ENCODE results near the gene GRHL1.
A peak's percentile ranks its signal among the peaks of the same experiment; 100 is the strongest.

Gene GRHL1

DNA sequence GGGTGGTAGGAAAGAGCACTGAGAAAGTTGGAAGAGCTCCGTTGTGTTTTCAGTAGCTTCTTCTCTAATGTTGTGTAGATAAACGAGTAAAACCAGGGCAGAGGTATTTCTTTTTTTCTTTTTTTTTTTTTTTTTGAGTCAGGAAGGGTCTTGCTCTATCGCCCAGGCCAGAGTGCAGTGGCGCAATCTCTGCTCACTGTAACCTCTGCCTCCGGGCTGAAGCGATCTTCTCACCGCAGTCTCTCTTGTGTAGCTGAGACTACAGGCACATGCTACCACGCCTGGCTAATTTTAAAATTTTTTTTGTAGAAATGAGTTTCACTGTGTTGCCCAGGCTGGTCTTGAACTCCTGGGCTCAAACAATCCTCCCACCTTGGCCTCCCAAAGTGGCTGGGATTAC is 6.6 kb downstream of the GRHL1 start:
- no peak for TF ChIP-seq CTCF (IDR thresholded peaks at IDR 0.05; ENCODE audit: low read depth, low read length)
- TF ChIP-seq EZH2phosphoT487 (IDR thresholded peaks at IDR 0.05; ENCODE audit: low read depth) = no peak
- peaks cover 9% of the 10 kb centered on the region; the same call in 1 of the 2 replicates for H3K27me3 ChIP-seq (ENCODE audit: low read depth, low read length)
- no peak overlapping the region for H3K4me2 ChIP-seq (ENCODE audit: low read length)
- H3K36me3 ChIP-seq (replicated peaks; ENCODE audit: low read depth, low read length) = no peaks in the 10 kb centered on the region
- H3K27ac ChIP-seq (ENCODE audit: low read length) = no peak overlapping the region
- no peak overlapping the region for H3K4me3 ChIP-seq (ENCODE audit: low read length)
- H3K4me1 ChIP-seq (ENCODE audit: low read length) = peaks cover under 1% of the 10 kb centered on the region; the same call in 1 of the 2 replicates
- no peak overlapping the region for H3K9ac ChIP-seq (ENCODE audit: low read length)
- H3K9me3 ChIP-seq (ENCODE audit: insufficient read depth, low read length) = no peaks in the 10 kb centered on the region
- no peak overlapping the region for H2AFZ ChIP-seq (ENCODE audit: low read depth, low read length)
- no peaks in the 10 kb centered on the region for H3K79me2 ChIP-seq (ENCODE audit: low read length)
- no peaks in the 10 kb centered on the region for H4K20me1 ChIP-seq (ENCODE audit: insufficient read depth, low read length)

- Histone ChIP-seq H3K27me3 (ENCODE audit: low read depth, low read length) (no peaks in the 10 kb centered on the region), H3K4me1 (ENCODE audit: low read length) (no peaks in the 10 kb centered on the region), H4K20me1 (ENCODE audit: insufficient read depth, low read length) (no peaks in the 10 kb centered on the region), H3K36me3 (replicated peaks; ENCODE audit: low read depth, low read length) (no peaks in the 10 kb centered on the region), H3K9me3 (ENCODE audit: insufficient read depth, low read length) (no peaks in the 10 kb centered on the region), H3K4me2 (ENCODE audit: low read length) (no peak overlapping the region), H3K27ac (ENCODE audit: low read length) (no peak overlapping the region), H3K9ac (ENCODE audit: low read length) (no peak overlapping the region), H3K79me2 (ENCODE audit: low read length) (no peaks in the 10 kb centered on the region), H2AFZ (ENCODE audit: low read depth, low read length) (no peak overlapping the region), H3K4me3 (ENCODE audit: low read length) (no peak overlapping the region)
- no peak for TF ChIP-seq CTCF (IDR thresholded peaks at IDR 0.05; ENCODE audit: low read depth, low read length)
- TF ChIP-seq EZH2phosphoT487 (IDR thresholded peaks at IDR 0.05; ENCODE audit: low read depth) = no peak
Observed at GRCh38 chr2:9959262-9959661, 7.8 kb downstream of the GRHL1 start.

- Histone ChIP-seq H3K4me3 (ENCODE audit: low read length) (no peak overlapping the region), H4K20me1 (ENCODE audit: insufficient read depth, low read length) (no peaks in the 10 kb centered on the region), H3K9ac (ENCODE audit: low read length) (no peak overlapping the region), H3K36me3 (replicated peaks; ENCODE audit: low read depth, low read length) (no peaks in the 10 kb centered on the region), H3K4me2 (ENCODE audit: low read length) (no peak overlapping the region), H3K79me2 (ENCODE audit: low read length) (no peaks in the 10 kb centered on the region), H3K9me3 (ENCODE audit: insufficient read depth, low read length) (no peaks in the 10 kb centered on the region), H3K4me1 (ENCODE audit: low read length) (peaks cover 16% of the 10 kb centered on the region), H2AFZ (ENCODE audit: low read depth, low read length) (no peak overlapping the region), H3K27me3 (ENCODE audit: low read depth, low read length) (no peaks in the 10 kb centered on the region), H3K27ac (ENCODE audit: low read length) (no peak overlapping the region)
- TF ChIP-seq EZH2phosphoT487 (IDR thresholded peaks at IDR 0.05; ENCODE audit: low read depth) (no peak), CTCF (IDR thresholded peaks at IDR 0.05; ENCODE audit: low read depth, low read length) (no peak)
Observed at GRCh38 chr2:9961013-9961412, 9.5 kb downstream of the GRHL1 start.

- Histone ChIP-seq H2AFZ (ENCODE audit: low read depth, low read length) (no peak overlapping the region; the same call in 1 of the 2 replicates), H3K9me3 (ENCODE audit: insufficient read depth, low read length) (no peaks in the 10 kb centered on the region), H3K79me2 (ENCODE audit: low read length) (no peaks in the 10 kb centered on the region), H4K20me1 (ENCODE audit: insufficient read depth, low read length) (no peaks in the 10 kb centered on the region), H3K27me3 (ENCODE audit: low read depth, low read length) (no peaks in the 10 kb centered on the region), H3K9ac (ENCODE audit: low read length) (0 out of 2 replicates have a peak overlapping the region, but pooled peaks have one; percentile 5), H3K4me1 (ENCODE audit: low read length) (peaks cover 44% of the 10 kb centered on the region), H3K27ac (ENCODE audit: low read length) (peak overlapping the region; percentile 9; the same call in 1 of the 2 replicates), H3K4me2 (ENCODE audit: low read length) (peak overlapping the region; percentile 67), H3K4me3 (ENCODE audit: low read length) (no peak overlapping the region), H3K36me3 (replicated peaks; ENCODE audit: low read depth, low read length) (no peaks in the 10 kb centered on the region)
- no peak for TF ChIP-seq CTCF (IDR thresholded peaks at IDR 0.05; ENCODE audit: low read depth, low read length)
- no peak for TF ChIP-seq EZH2phosphoT487 (IDR thresholded peaks at IDR 0.05; ENCODE audit: low read depth)
Observed at GRCh38 chr2:9964334-9964980, 13.0 kb downstream of the GRHL1 start.
